GM18870 (cell line): ENCODE results near the gene FLAD1.

Experiments
- ATAC-seq: cut with Tn5 transposase; IDR thresholded peaks from one replicate; pipeline ENCODE4 v1.9.1; 2021; ENCODE audit warnings: moderate library complexity; ENCODE audit not compliant: unreplicated experiment

The FLAD1 gene

DNA sequence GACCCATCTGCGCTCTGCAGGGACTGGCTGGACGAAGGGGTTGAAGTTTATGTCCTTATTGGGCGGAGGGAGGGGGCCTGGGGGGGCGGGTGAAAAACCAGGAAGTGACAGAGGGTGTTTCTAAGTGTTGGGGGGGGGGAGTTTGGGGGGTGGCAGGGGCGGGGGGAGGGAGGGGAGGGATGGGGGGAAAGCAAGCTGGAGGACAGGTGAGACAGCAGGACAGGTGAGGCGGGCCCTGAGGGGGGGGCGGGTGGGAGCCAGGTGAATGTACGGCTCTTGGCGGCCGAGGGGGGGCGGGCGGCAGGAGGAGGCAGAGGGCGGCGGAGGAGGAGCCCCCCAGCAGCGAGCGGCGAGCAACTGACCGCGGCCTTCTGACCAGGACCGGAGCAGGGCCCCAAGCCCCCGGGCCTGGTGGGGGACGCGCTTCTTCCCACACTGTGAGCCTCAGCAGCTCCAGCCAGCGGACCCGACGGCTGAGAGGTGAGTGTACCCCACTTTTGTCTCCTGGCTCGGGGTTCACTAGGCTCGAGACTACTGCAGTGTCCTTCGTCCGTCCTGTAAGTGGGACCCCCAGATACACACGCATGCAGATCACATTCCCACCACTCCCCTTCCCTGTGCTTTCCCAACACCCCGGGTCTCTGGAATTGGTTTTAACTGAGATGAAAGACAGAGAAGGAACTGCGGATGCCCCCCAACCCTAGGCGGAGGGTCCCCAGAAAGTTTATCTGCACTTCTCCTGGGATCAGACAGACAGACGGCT lies 19.5 kb downstream of the FLAD1 start, which contains the start of gene ZBTB7B:
Gene ZBTB7B, plus strand, starts transcription at position 339 of the 763 bp plus-strand sequence. CDS start 11,859 bp downstream, outside the sequence.
- no peak for ATAC-seq

DNA sequence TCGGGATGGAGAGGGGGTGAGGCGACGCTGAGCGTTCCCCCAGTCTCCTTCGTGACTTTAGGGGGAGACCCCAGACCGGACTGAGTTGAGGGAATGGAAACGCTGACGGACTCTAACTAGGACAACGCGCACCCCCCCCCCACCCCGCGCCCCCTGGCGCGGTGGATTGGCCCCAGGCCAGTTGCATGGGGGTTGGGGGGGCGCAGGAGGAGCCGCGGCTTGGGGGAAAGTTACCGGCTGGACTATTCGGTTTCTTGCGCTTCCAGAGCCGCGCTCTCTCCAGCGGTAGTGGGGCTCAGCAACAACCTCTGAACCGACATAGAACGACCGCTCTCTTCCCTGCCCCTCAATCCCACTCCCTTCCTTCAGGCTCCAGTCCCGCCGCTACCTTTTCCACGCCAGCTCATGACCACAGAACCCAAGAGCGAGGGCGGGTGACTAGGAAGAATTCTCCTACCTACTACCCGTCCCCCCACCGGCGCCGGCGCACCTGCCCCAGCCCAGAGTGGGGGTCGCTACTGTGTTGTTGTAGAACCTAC lies 20.2 kb downstream of the FLAD1 start:
- no peak for ATAC-seq

DNA sequence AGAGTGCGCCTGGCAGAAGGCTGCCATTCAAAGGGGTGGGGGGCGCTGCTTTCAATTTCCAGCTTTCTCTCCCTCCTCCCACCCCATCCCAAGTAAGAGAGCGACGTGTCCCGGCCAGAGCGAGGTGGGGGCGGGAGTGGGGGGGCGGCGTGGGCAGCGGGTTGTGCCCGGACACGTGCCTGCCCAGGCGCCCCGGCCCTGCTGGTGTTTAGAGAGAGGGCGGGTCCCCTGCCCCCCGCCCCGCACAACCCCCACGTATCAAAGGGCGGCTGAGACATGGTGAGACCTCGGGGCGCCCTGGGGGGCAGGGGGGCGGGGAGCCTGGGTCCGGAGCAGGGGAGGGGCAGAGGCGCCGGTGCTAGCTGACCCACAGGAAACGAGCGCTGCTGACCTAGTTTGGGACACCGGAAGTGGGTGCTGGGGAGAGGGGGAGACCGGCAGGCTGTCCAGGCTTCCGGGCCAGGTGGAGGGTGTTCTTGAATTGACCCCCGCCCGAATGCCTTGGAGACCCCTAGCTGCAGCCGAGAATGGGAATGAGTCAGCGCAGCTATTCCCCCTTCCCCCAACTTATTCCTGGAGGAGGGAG lies 20.7 kb downstream of the FLAD1 start:
- ATAC-seq, result no peak

DNA sequence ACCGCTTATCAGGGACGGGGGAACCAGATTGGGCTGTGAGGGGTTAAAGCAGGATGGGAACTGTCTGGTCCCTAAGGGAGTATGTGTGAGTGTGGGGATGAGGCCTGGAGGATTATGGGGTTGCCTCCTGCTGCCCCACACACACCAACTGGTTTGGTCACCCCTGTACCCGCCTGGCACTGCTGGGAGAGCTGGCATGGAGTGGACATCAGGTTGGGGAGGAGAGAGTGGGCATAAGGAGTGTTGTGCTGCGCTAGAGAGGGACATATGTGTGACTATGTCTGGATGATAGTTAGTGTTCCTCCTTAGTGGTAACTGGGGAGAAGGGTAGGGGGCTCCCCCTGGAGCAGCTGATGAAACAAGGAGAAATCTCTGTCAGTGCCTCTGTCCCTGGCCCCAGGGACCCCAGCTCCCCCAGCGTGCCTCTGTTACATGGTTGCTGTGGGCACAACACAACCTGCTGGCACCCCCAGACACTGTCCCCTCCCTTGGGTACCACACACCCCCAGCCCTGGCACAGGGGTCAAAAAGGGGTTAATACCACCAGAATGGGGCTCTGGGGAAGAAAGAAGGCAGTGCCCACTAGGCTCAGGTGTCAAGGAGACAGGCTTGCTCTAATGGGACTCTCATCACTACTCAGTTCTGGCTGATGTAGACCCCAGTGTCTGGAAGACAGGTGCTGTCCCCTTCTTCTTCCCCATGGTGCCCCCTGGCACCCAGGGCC lies 21.4 kb downstream of the FLAD1 start:
- no peak for ATAC-seq

DNA sequence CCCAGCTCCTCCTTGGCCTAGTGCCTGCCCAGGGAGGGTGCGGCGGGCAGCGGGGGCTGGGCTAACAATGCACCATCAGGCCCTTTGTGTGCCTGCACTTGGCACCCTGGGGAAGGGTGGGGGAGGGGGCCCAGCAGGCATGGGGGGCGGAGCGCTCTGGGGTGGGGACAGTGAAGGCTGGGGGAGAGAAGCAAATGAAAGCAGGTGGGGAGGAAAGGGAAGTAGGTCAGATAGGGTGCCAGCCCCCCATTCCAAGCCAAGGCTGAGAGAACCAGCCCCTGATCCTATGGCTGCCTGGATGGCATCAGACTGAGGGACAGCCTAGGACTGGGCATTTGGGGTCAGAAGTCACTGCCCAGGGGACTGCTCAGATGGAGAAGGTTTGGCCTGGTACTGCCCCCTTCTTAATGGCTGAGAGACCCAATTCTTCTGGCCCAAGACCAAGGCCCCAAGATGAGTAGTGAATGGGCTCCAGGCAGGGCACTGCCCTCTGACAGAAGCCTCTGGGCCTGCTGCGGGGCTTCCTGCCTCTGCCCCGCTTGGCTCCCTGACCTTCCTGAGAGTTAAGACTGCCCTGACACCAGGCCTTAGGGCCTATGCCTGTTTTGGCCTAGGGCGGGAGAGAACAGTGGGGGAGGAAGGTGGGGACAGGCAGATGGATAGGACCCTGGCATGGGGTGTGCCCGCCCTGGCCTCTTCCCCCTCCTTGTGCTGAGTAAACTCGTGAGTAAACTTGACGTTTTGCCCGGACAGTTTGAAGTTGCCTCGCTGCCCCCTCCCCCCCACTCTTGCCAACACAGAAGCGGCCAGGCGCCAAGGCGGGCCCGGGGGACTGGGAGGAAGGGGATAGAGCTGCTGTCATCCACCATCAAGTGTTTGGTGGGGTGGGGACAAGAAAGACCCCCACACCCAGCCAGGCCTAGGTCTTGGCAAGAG lies 22.2 kb downstream of the FLAD1 start:
- ATAC-seq, result no peak

DNA sequence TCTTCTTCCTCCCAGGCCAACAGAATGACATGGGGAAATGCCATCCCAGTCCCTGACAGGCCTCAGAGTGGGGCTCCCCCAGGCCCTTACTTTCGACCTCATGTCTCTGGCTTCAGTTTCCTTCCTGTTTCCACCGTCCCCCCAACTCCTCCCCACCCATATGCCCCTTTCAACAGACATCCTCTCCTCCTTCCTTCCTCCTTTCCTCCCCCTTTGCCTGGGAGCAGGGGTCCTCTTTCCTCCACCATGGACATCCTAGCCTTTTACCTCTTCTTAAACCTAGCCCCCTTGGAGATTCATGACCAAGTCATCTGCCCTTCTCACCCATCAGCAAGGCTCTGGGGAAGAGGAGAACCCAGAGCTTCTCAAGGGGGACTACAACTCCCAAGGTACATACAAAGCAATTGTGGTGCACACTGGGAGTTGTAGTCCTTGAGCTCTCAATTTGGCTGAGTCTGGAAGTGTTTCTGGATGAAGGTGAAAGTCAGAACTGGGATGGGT lies 23.5 kb downstream of the FLAD1 start:
- no peak for ATAC-seq

DNA sequence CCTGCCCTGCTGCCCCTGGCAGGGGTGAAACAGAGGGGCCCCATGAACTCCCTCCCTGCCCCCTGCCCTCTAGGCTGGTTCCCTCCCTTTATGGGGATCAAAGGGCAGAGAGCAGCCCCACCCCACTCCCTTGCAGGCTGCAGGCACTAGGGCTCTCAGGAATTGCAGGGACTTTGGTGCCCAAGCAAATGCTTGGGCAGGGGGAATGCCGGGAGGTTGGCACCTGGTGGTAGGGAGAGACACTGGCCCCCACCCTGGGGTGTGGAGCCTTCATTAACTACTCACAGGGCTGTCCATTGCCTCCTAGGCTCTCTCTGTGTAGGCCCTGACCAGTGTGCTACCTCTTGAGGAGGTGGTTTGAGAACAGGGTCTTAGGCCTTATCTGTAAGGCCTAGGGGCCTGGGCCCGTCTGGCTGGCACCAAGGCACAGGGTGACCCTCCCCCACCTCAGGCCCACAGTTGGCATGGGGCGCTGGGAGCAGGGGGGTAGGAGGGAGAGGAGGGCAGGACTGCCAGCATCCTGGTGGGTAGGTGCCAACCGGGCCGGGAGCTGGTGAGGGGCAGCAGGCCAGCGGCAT lies 24.2 kb downstream of the FLAD1 start:
- ATAC-seq, result no peak

DNA sequence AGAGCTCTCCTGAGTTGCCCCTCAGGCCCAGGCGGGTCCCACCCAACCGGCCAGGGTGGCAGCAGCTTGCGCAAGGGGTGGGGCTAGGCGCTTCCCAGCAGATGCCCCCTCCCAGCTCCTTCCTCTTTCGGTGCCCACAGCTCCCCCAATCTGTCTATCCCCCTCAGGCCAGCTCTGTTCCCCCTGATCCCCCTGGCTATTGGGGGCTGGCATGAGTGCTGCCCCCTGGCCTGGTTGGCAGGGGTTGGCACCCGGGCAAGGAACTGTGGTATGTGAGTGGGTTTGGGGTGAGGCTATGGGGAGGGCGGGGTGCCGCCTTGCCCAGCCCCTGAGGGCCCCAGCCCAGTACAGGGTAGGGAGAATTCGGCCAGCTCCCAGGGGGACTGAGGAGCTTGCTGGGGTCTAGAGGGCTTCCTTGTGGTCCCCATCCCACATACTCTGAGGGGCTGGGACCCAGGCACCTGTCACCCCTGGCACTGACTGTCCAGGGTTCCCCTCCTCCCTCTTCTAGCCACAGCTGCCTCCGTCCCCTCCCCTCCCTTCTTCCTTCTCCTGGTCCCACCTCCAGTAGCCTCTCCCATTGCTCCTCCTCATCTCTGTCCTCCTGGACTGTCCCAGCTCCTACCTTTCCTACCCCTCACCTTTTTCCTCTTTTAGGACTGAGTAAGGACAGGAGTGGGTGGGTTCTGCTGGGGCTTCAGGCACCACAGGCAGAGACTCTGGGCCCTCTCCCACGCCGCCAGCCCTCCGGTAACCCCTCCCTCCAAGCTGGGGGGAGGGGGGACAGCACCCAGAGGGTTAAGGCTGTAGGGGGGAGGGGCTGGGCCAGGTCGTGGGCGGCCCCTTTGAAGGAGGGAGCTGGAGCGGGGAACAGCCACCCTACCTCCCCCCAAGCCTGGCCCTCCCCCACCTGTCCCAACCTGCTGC lies 25.1 kb downstream of the FLAD1 start:
- ATAC-seq, result no peak

DNA sequence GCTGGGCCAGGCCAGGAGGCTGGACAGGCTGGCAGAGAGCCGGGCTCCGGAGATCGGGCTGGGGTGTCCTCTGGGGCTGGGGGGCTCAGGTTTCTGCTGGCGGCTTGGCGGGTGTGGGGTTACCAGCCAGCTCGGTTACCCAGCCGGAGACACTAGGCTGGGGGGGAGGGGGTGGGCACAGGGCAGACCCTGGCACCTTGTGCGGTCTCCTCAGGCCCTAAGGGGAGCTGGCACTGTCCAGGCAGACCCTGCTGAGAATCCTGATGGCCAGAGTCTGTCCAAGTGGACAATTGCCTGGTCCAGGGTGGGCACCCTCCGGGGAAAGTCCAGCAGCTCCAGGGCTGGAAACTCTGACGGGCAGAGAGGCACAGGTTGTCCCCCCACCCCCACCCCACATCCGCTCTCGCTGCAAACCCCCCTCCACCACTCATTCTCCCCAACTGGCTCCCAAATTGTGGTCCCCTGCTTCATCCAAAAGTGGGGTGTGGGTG lies 26.1 kb downstream of the FLAD1 start:
- no peak for ATAC-seq

DNA sequence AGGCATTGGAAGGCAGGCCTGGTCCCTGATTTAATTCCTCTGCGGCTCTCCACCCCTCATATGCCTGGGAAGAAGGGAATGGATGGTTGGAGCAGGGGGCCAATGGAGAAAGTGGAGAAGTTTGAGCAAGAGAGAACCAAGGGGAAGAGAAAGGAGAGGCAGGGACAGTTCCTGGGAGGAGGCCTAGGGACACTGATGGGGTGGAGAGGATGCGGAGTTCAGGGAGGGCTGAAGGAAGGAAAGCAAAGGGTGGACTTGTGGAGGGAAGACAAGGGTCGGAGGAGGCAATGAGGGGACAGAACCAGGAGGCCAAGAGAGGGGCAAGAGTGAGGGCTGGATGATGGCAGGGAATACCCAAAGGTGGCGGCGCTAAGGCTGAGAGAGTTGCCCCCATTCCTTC lies 26.6 kb downstream of the FLAD1 start:
- no peak for ATAC-seq

DNA sequence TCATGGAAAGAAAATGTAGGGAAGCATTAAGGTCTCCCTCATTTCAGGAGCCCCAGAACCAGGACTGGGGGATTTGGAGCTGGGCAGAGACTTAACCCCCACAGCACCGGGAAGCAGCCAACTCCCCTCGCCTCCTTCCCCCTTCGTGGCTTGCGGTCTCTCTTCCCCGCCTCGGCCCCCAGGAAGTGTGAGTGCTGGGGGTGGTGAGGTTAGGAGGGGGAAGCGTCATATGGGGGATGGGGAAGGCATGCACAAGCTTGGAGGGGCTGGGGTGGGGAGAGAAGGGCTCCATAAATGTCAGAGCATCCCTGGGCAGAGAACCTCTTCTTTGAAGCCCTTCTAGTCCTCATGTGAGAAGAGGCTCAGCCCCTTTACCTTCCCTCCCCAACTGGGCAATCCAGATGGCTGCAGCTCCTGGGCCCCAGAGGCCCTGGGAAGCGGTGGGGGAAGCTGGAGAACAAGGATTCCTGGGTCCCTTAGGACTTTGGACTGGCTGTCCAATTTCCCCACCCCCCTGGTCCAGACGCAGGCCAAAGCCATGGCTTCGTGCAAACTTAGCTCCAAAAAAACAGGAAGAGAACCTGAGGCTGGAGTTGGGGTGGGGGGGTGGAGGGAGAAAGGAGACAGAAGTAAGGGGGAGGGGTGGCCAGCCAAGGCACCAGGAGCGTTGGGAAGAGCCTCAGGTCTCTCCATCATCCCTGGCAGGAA lies 27.2 kb downstream of the FLAD1 start:
- ATAC-seq, result no peak

DNA sequence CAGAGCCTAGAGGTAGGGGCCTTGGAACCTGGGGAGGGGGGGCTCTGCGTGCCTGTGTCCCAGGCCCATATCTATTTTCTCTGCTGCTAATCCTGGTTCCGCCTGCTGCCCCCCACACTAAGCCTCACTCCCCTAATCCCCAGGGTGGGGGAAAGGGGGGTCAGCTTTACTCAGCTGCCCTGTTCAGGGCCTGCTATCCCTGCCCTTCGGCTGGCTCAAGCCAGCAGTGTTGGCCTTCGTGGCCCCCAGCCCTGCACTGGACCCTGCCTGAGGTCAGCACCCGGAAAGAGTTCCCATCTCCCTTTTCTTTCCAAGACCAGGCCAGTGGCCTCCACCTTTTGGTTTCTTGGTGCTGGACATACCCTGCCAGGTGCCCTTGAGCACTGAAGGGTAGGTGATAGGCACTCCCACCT lies 27.9 kb downstream of the FLAD1 start:
- no peak for ATAC-seq

DNA sequence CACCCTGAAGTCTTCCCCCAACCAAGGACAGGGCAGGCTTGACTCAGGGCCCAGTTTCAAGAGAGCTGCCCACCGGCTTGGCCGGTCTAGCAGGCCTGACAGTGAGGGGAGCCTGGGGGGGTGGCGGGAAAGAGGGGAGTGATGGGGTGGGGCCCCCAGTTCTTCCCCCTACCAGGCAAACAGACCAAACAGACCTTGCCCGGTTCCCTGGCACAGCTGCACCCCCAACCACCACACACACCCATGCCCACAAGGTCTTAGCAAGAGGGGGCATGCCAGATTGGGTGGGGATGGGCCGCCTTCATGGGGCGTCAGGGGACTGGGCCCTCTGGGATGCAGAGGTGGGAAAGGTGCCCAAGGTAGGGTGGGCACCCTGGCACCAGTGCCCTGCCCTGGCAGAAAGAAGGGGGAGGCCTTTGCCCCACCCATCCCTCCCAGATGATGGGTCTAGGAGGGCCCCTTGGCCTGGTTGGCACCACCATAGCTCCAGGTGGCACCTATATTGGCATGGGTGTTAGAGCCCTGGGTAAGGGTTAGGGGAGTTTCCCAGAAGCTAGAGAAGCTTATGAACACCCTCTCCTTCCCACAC lies 28.4 kb downstream of the FLAD1 start:
- no peak for ATAC-seq

DNA sequence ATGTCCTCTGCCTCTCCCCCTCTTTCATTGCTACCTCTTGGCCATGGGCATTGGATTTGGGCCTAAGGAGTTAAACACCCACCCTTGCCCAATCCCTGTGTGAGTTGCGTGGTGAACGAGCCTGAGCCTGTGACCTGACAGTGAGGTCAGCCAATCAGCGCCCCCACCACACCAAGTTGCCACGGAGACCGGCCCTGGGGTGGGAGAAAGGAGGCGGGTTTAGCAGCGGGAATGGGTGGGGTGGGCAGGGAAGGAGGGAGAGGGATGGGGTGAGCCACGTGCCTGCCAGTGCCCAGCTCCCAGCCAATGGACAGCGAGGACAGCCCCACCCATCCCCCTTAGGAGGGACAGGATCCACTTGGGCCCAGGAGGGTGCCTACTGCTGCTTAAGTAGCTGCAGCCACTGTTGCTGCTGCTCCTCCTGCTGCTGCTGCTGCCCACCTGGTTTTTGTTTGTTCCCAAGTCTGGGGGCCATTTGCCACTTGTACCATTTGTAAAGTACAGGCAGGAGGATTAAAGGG lies 28.9 kb downstream of the FLAD1 start:
- ATAC-seq, result no peak

DNA sequence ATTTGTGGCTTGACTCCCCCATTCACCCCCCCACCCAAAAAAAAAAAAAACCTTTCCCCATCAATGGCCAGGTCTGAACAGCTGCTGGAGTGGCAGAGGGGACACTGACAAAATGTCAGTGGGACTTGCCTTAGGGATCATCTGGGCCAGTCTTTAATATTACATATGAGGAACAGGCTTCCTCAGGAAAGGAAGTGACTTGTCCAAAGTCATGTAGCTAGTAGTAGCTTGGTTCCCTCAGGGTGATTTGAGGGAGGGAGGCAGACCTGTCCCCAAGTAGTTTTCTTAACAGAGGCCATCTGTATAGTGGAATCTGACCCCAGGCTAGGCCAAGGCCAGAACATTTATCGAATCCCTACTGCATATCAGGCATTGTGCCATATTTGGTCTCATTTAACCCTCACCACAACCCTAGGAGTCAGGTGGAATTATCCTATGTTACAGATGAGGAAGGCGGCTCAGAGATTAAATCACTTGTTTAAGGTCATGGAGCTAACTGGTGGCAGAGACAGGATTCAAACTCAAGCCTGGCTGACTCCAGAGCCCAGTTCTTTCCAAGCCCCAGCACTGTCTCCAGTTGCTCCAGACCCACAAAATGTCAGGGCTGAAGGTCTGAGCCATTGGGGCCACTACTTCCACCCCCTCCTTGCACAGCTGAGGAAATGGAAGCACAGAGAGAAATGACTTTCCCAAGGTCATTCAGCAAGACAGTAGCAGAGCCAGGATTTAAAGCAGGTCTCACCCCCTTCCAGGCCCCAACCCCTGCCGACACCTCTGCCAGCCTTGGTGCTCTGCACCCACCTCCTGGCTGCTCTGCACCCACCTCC lies 29.8 kb downstream of the FLAD1 start:
- no peak for ATAC-seq

DNA sequence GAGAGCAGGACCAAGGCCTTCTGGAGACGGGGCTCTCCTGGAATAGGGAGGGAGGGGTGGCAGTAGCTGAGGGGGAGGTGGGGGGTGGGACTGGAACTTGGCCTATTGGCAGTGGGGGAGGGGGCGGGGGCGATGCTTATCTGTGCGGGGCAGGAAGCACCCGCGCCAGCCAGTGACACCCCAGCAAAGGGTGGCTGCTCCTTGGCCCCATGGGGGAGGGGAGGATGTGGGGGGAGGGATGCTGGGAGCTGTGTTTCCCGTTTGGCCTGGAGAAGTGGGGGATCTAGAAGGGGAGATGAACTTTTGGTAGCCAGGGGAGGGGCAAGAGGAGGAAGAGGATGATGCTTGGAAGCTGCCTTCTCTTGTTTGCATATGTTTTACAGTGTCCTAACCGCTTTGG lies 30.5 kb downstream of the FLAD1 start:
- no peak for ATAC-seq
